ENCODE results near the gene NFATC2.

The NFATC2 gene

DNA sequence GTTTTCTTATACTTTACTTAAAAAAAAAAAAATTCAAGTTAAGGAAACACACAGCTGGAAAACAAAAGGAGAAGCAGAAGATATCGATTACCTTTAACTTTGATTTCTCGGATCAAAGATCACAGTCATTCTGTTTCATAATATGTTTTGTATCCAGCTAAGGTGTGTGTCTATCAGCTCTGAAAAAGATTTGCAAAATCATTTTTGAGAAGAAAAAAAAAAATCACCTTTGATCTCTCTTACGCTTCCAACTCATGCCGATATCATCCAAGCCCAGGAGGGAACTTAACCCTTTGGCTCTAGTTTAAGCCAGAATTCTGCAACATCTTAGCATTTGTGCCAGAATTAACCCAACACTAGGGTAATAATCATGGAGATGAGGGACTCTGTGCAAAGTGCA, 144.0 kb downstream of the NFATC2 start:
- TF ChIP-seq CTCF (IDR thresholded peaks at IDR 0.05; ENCODE audit: insufficient read depth, low read length, missing control alignments): no peak

GRCh38 chr20:51398083-51398482, 144.4 kb downstream of the NFATC2 start:
- POLR2A ChIA-PET: no interaction called here
- no peak for TF ChIP-seq CTCF (IDR thresholded peaks at IDR 0.05; ENCODE audit: insufficient read depth, low read length, missing control alignments)
- CTCF ChIA-PET: interaction anchor here (0.6 kb wide), 1 partner anchor 12 kb away, joined by 3 read pairs; no protein-coding TSS in a partner anchor

More for the DNA sequence above, 144.0 kb downstream of the NFATC2 start:
- H3K4me3 ChIP-seq (ENCODE audit: low read depth, low read length): no peak overlapping the region
- ChIA-PET POLR2A (no interaction called here), CTCF (interaction anchor here (0.8 to 1.2 kb wide), 2 partner anchors 12 to 410 kb away, joined by 3 to 5 read pairs; no protein-coding TSS in a partner anchor)
- DNase-seq (ENCODE audit: low read depth, low spot score): no peak

DNA sequence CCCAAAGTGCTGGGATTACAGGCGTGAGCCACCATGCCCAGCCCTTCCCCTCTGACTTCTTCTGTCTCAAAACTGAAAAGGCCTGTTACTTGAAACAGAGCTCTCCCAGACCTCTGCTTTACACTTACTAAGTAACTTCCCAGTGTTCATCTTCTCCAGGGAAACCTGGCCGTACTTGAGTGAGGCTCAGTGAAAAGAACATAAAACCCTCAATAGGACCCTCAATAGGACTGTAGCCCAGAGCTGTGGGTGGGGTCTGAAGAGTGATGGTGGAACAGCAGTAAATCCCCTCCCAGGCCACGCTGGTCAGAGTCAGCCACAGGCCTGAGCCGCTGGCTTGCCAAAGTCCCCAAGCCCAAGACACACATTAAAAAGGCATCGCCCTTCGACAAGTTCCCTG, 145.4 kb downstream of the NFATC2 start:
- H3K4me3 ChIP-seq (ENCODE audit: low read depth, low read length): no peak overlapping the region
- DNase-seq (ENCODE audit: low read depth, low spot score): no peak
- ChIA-PET POLR2A (no interaction called here), CTCF (interaction anchor here (1.1 to 2.1 kb wide), 2 partner anchors 8 to 198 kb away, joined by 4 to 13 read pairs; no protein-coding TSS in a partner anchor)
- TF ChIP-seq CTCF (IDR thresholded peaks at IDR 0.05; ENCODE audit: insufficient read depth, low read length, missing control alignments): no peak

More at GRCh38 chr20:51398083-51398482, 144.4 kb downstream of the NFATC2 start:
- H3K4me3 ChIP-seq (ENCODE audit: low read depth, low read length): no peak overlapping the region
- no peak for DNase-seq (ENCODE audit: low read depth, low spot score)

DNA sequence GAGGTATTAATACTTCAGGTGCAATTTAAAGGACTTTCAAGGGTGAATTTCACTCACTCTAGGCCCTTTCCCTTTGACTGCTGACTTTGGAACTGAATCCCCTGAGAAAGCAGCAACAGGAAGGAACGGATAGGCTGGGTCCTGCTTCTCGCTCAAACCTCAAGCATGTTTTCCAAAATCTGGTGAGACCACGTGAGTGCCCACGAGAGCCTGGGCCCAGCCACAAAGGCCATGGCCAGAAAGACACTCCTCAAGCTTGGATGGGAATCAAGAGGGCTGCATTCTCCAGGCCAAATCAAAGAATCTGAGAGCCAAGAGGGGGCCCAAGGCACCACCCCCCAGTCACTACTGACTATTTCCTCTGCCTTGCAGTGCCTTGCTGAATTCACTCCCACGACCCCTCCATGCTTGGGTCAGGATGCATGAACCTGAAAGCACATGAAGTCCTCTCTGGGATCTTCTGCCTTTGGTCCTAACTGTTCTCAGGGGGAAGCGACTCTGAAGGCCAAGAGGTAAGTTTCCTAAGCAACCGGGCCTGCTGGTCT, 146.1 kb downstream of the NFATC2 start:
- ChIA-PET CTCF (interaction anchor here (1.1 to 2.1 kb wide), 4 partner anchors 7 to 409 kb away, joined by 3 to 13 read pairs (median 4); no protein-coding TSS in a partner anchor), POLR2A (no interaction called here)
- no peak overlapping the region for H3K4me3 ChIP-seq (ENCODE audit: low read depth, low read length)
- TF ChIP-seq CTCF (IDR thresholded peaks at IDR 0.05; ENCODE audit: insufficient read depth, low read length, missing control alignments): no peak
- no peak for DNase-seq (ENCODE audit: low read depth, low spot score)

DNA sequence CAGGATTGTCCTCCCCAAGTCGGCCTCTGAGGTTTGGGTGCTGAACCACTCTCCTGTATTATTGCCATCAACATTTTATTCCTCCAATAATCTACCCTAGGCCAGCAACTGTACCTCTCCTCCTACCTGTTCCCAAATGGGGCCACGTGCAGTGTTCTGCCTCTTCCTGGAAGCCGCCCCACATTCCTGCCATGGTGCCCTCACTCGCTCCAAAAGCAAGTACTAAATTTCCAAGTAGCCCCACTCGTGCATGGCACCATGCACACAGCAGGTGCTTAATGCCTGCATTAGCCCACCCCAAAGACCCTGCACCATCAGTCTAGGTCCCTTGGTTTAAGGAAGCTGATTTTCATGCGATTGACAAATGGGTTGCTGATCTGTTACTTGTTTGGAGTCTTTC, 147.8 kb downstream of the NFATC2 start:
- TF ChIP-seq CTCF (IDR thresholded peaks at IDR 0.05; ENCODE audit: insufficient read depth, low read length, missing control alignments): no peak
- POLR2A ChIA-PET: no interaction called here
- no peak for DNase-seq (ENCODE audit: low read depth, low spot score)
- H3K4me3 ChIP-seq (ENCODE audit: low read depth, low read length): no peak overlapping the region
- CTCF ChIA-PET: interaction anchor here (1.4 kb wide), 1 partner anchor 9 kb away, joined by 6 read pairs; no protein-coding TSS in a partner anchor

GRCh38 chr20:51393571-51393970, 148.9 kb downstream of the NFATC2 start:
- ChIA-PET POLR2A (no interaction called here), CTCF (interaction anchor here (0.6 to 2.3 kb wide), 2 partner anchors 201 to 406 kb away, joined by 3 to 6 read pairs; no protein-coding TSS in a partner anchor)
- no peak overlapping the region for H3K4me3 ChIP-seq (ENCODE audit: low read depth, low read length)
- TF ChIP-seq CTCF (IDR thresholded peaks at IDR 0.05; ENCODE audit: insufficient read depth, low read length, missing control alignments): no peak
- no peak for DNase-seq (ENCODE audit: low read depth, low spot score)
